T-helper 2 cell (primary cell): ENCODE results near the gene RNF150.

Experiments
- DNase-seq, 5 experiments: peaks; one replicate each; pipeline versions ENCODE4 v3.0.0 to v3.0.0-alpha.2; 2012 to 2022

The RNF150 gene

DNA sequence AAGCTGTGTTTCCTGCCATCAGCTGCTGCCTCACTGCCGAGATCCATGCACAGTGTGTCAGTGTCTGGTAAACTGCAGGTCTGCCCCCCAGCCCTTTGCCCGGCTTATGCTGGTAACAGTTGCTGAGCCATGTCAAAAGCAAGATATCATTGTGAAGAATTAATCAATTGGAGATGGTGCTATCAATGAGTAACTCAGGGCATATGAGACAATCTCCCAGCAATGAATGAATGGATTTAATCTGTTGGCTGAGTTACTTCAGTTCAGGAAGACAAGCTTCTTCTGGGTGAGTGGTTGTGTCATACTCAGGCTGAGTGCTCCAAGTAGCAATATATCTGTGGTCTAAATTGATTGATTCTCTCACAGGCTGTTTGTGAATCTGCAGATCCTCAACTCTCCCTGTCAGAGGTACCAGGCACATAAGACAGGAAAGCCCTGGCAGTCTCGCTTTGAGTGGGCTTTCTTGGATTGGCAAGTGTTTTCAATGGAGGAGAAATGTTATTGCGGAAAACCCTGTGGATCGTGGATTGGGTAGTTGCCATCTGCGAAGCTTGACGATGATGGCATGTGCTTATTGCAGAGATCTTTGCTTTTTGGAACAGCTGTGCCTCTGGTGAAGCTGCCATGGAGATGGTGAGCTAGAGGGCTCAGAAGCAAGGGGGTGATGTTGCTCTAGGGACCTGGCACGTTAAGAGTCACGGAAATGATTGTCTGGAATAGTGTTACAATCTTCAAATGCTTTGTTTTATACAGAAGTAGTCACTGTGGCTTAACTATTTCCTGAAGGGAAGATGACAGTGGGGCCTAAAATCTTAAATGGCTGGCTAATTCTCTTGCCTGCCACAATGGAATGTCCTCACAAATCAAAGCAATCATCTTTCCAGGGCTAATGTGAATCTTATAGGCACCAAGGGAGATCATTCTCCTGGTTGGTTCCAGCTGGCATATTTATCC lies 229.5 kb downstream of the RNF150 start:
- DNase-seq, result no peak

DNA sequence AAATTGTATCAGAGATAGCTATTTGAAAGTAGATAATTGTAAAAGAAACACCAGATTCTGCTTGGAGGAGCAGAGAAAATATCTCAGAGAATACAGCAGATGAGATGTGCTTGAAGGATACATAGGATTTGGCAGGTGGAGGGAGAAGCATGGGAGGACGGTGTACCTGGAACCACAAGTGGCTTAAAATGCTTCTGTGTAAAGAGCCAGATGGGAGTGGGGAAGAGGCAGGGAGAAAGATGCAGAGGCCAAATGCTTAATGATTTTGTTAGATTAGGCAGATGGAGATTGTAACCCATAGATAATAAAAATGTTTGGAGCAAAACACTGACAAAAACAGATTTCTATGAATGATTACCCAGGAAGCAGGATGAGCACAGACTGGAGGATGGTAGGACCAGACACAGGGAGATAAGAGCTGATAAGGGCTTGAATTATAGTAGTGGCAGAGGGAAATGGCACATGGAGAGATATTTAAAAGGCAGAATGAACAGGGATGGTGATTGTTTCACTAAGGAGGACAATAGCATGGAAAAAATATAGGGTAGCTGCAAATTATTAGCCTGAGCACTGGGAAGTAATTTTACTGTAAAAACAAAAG lies 231.4 kb downstream of the RNF150 start:
- no peak for DNase-seq

DNA sequence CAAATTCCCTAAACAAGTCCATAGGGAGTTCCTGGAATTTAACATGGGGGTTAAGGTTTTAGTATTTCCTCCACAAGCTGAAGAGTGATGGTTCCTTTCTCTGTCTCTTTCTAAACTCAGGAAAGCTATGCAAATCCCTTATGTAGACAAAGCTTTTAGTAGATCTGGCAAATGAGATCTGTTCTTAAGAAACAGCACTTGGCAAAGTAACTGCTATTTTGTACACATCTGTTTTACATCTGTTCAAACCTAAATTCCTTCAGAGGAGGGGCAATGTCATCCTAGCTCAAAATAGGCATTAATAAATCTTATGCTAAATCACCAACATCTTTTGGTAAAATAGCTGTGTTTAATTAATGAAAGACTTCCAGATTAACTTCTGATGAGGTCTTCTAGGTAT lies 239.3 kb downstream of the RNF150 start:
- no peak for DNase-seq

DNA sequence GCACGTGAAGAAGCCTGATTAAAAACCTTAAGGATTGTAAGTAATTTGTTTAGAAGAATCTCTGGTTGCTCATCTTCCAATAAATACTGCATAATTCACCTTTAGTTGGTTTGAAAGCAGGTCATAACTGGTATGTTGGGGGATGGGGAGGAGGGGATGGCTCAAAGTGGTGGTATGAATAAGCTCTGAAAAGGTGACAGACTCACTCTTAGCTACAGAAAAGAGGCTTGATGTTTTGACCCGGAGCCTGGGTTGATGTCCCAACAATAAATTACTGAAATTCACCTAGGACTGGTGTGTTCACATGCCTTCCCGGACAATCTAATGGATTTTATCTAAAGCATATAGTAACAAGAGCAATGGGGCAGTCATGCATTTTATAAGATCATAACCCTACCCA lies 245.2 kb downstream of the RNF150 start:
- no peak for DNase-seq

DNA sequence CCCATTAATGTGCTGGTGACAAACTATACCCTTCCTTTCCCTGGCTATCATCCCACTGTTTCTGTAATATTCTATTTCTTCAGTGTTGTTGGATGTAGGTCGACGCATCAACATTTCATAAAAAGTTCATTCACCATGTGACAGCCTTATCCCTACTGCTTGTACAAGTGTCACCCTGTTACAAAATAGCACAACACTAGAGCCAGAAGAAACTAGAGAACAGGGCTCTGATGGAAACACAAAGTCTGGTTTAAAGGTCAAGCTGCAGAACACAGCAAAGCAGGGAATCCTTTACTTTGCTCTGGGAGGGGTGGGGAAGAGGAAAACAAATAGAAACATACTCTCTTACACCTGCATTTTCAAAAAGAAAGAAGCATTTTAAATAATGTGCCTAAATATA lies 245.8 kb downstream of the RNF150 start:
- no peak for DNase-seq

DNA sequence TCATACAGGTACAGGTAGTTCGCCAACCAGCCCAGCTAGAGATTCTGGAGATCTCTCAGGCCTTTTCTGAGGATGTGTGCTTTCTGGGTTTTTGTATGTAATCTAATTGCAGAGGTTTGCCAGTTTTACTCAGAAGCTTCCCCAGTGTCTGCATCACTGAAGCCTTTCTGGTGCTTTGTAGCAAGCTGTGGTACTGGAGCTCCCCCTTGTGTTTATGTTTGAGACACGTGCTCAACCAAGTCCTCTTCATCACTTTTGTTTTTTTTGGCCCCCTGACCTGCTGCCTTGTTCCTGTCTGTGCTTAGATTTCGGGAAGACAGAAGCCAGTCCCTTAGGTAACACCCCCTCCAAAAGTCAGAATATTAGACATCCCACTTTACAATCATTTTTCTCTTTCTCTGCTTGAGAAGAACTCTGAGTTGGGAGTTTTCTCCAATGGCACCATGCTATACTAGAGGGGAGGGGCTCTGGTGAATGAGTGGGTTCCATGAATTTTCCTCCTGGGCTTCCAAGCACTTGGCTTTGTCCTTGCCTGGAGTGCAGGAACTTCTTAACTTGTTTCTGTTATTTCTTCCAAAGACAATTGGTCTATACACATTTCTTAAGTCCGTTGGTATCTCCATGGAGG lies 248.7 kb downstream of the RNF150 start:
- peak in 1 of 5 experiments; percentile 60 for DNase-seq

DNA sequence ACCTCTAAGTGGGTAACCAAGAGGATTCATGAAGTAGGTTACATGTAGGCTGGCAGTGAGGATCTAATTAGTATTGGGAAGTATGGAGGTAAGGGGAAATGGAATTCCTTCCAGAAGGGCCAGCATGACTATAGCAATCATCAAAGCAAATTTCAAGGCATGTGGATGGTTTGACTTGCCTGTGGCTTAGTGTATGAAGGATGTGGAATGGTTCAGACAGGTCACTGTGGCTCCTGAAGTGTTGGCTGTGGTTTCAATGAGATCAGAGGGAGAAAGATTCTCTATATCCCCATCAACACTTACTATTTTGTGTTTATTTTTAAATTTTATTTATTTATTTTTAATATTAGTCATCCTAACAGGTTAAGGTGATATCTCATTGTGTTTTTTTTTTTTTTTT lies 255.5 kb downstream of the RNF150 start:
- no peak for DNase-seq

DNA sequence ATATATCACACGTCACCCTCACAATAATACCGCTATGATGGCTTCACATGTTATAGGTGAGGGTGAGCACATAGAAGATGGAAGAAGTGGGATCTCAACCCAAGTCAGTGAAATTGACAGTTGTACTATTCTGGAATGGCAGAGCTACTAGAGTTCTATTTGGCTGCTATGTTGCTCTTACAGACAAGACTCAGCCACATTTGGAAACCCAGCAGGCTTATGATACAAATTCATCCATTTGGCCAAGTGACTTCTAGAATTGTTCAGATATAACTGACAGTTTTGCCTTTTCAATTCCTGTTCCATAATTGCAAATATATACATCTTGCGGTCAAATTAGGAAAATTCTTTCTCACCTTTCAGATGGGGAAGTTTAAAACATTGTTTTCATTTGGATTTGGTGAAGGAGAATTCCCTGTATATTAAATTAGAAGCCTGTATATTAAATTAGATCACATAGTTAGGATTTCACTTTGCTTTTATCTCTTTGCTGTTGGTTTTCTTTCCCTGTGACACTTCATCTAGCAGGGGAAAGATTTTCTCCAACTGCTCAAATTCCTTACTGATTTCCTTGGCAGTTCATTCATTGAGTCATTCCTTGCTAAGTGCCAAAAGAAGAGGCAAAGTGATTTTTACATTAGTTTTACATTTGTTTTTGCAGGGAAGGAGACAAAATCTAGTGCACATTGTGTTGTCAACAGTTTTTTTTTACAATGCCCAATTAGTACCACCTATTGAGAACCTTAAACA lies 256.5 kb downstream of the RNF150 start:
- DNase-seq, result no peak

DNA sequence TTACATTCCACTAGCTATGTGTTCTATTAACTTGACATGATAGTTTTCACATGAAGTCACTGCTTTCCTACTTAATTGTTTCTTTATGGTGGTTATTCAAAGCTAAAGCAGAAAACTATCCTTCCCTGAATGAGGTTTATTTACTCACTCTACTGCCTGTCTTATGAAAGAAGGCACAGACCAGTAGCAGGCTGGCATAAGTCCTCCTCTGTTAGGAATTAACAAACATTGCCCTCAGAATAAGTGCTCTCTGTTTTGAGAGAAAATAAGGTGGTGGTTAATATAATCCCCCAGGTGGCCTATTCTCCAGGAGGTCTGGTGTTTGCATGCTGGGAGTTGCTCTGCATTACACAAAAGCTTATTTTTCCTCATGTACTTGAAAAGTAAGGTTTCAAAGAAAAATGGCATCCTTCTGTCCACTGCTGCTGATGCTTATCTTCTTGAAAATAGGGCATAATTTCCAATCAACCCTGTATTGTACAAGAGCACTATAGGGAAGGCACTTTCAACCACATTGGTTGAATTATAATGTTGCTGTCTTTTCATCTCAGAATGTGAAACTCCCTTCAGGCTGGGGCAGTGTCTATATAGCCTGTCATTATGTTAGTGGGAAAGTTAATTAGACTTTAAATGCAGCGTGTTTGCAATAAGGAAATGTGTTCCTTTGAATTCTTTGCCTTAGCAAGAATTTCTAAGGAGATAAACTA lies 257.4 kb downstream of the RNF150 start:
- no peak for DNase-seq

DNA sequence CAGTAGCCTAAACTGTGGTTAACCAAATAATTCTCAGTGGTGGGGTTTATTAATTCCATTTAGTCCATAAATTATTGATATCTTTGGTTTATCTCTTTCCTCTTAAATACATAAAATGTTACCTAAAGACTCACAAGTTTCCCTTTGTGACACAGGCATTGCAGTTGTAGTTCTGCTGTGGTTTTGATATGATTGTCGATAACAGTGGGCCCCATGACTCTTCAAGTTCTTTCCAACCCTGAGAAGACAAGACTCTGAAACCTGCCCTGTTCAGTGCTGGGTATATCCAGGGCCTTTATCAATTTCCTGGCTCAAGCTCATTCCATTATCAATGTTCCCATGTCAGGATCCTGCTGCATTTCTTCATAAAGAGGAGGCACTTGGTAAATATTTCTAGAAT lies 259.2 kb downstream of the RNF150 start:
- DNase-seq, result peak in 1 of 5 experiments; percentile 26

DNA sequence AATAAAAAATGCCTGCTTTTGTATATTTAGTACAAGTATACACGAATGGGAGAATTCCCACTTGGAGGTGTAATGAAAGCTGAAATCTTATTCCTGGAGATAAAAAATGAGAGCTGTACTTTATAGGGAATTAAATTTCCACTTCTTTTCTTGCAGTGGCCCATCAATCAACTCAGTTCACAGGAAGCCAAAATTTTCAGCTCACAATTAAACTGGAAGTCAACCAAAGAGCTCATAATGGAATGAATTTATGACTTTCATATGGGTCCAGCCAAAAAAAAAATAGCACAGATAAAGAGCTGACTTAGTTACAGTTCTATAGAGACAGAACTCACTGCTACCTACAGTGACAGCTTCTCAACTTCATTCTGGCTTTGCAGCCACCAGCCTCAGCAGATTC lies 261.9 kb downstream of the RNF150 start:
- no peak for DNase-seq

DNA sequence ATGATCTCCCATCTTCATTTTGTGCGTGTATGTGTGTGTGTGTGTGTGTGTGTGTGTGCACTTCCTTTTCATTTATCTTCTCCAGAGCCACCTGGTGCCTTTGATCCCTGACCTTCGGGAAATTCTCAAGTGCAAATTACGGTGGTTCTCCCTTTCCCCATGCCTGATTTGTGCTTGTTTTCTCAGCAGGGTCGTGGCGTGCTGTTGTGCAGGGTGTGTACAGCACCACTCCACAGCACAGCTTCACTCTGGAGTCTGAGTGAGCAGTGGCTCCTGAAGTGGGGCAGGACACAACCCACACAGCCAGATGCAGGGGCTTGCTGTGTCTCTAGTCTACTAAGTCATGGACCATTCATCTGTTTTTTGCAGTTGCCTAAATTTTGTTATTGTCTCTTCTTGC lies 262.8 kb downstream of the RNF150 start:
- DNase-seq, result no peak

DNA sequence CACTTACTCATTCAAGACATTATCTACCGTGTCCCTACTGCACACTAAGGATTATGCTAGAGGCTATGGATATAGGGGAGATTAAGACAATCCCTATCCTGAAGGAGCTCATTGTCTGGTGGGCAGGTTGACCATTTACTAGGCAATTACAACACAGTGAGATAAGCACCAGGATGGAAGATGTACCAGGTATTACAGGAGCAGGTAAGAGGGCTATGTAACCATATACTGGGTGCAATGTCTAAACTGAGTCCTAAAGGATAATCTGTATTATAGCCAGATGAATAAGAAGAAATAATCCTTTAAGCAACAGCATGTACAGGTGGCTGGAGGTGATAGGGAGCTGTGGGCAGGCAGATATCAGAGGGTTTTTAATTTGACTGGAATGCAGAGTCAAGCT lies 263.8 kb downstream of the RNF150 start:
- no peak for DNase-seq

DNA sequence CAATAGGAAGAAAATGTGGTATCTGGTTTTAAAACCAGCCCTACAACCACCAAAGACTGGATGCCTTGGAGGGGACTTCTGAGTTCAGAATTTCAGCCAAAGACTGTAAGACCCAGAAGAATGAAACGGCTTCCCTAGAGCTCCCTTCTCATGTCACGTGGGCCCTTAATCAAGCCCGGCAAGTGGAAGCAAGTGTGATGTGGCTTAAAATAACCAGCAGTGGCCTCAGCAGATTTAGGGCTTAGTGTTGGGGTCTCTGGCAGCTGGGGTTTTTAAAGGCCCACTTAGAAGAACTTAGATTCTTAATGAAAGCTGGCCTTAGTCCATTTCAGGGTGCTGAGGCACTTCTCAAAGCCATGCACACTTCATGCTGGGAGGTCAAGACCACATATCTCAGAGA lies 265.9 kb downstream of the RNF150 start:
- DNase-seq, result no peak

DNA sequence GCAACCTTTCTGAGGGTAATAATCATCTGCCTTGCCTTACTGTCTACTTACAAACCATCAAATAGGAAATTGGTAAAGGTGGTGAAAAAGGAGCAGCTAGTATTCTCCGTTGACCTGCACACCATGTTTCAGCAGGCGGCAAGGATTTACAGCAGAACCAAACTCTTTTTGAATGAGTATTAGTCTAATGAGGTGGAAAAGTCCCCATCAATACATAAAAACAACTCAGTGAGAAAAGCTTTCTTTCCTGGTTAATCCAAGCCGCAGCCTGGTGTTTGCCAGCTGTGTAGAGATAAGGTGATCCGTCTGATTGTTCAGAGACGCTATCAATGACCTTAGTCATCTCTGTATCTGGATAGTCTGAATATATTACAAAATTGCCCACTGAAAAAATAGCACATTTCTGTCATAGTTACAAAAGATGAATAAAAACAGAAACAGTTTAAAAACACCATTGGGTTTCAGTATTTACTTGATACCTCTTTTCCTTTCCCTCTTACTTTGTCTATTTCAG lies 266.7 kb downstream of the RNF150 start:
- DNase-seq, result no peak

DNA sequence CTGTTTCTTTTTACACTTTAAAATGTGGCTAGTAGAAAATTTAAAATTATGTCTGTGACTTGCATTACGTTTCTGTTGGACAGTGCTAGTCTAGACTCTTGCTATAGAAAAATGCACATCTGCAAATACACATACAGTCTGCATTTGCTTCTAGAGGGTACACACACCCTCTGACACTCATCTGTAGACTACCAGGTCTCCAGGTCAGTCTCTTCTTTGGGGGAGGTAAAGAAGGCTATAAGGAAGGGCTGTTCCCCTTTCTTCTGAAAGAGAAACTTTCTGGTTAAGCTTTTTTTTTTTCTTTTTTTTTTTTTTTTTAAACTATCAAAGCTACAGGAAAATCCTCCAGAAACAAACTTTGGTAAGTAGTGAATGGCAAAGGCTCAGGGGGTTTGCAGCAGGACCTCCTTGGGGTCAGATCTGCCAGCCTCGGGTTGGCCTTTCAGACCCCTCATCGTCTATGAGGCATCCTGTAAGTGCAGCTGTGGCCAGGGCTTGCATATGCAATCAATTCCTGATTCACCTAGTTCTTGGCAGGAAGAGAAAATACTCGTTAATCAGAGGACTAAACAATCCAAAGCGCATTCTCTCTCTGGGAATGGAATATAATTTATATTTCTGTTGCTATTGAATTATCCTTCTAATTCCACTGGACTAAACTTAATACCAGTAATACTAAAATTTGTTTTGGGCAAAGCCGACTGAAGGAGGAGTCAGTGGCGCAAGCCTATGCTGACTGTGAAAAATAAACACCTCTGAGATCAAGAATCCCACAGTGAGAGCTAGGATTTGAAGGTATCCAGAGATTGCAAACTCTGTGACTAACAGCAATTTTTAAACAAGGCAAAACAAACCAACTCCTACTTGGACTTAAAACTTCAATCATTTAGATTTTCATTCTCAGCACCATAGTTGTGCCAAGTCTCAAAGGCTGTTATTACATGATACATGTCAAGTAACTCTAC lies 267.7 kb downstream of the RNF150 start:
- DNase-seq, result no peak

DNA sequence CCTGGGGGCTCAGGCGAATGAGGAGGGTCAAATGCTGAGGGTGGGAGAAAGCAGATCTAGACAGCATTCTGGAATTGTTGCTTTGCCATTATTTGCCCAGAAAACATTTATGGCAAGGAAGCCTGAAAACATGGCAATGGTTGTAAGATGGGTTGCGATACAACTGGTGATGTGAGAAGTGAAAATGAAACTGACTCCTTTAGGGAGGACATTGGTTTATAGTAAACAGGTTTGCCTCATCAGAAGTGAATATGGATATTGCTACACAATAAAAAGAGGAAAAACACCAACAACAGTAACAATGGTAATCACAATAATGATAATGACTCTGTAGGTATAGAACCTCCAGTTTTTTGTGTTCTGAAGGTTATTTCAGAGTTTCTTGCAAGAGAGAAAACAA lies 270.1 kb downstream of the RNF150 start:
- no peak for DNase-seq

DNA sequence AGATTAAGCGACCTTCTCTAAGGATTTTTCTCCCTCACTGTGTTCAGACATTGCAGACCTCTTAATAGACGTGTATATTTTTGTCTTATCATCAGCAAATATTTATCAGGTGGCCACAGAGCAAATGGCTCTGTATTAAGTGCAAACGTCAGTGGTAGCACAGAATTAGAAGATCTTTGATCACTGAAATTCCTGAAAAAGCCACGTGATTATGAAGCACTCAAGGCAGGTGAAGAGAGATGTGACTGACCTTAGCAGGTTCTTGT lies 271.2 kb downstream of the RNF150 start:
- no peak for DNase-seq

DNA sequence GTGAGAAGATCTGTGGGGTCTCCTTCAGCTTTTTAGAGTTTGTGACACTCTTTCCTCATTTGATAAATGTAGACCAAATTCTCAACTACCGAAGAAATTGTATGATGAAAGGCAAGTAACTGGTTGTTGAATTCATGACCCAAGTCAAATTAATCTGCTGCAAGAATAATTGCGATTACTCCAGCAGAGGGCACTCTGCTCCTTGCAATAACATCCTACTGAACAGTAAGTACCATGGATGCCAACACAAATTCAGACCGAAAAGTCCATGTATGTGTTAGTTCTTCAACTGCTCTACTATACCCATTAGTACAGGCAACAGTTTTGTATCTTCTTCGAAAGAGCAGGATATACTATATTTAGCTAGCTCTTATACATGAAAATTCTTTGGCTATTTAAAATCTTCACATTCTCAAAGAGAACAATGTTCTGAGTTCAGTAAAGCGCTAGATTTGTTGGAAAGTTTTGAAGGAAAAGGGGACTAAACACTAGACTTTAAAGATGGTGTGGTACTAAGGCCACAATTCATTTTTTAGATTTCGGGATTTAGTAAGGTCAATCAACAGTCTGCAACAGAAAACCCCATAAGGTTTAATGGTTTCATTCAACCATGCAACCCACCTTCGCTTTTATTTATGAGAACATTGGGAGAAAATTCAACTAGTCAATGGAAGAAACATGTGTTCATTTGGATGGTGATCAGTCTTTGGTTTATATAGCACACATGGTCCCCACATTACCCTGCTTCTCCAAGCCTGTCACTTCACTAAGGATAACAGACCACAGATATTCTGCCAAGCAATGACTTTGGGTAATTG lies 271.7 kb downstream of the RNF150 start:
- DNase-seq, result peak in 1 of 5 experiments; percentile 65

DNA sequence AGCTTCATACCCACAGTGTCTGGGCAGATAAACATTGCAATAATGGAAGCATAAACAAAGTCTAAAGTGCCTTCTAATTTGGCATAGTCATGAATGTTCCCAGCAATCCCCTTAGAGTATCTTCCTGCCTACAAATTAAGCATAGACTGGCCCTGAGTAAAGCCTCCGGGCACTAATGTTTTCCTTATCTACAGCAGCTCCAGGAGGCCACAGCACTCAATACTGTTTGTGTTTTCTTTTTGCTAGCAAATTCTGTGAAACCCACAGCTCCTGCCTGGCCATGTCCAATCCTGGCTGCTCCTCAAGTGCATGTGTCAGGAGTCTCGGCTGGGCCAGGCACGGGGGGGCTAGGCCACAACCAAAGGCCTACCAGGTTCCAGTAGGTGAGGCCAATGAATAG lies 274.4 kb downstream of the RNF150 start:
- no peak for DNase-seq
